GM12801 (cell line): ENCODE data around the gene MAML2.

Experiments
- TF ChIP-seq, protein P1 (sequence below): IDR thresholded peaks from one replicate; pipeline ENCODE4 v1.5.1; 2011; ENCODE audit warnings: control low read depth; ENCODE audit not compliant: insufficient read length; ENCODE audit errors: extremely low read depth

Gene MAML2

GRCh38 chr11:96273507-96273906, 69.5 kb downstream of the MAML2 start:
- TF ChIP-seq, protein P1, sequence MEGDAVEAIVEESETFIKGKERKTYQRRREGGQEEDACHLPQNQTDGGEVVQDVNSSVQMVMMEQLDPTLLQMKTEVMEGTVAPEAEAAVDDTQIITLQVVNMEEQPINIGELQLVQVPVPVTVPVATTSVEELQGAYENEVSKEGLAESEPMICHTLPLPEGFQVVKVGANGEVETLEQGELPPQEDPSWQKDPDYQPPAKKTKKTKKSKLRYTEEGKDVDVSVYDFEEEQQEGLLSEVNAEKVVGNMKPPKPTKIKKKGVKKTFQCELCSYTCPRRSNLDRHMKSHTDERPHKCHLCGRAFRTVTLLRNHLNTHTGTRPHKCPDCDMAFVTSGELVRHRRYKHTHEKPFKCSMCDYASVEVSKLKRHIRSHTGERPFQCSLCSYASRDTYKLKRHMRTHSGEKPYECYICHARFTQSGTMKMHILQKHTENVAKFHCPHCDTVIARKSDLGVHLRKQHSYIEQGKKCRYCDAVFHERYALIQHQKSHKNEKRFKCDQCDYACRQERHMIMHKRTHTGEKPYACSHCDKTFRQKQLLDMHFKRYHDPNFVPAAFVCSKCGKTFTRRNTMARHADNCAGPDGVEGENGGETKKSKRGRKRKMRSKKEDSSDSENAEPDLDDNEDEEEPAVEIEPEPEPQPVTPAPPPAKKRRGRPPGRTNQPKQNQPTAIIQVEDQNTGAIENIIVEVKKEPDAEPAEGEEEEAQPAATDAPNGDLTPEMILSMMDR, result no peak

GRCh38 chr11:96272529-96273222, 70.3 kb downstream of the MAML2 start:
- TF ChIP-seq, protein P1, result no peak

GRCh38 chr11:96271777-96272176, 71.2 kb downstream of the MAML2 start:
- TF ChIP-seq, protein P1, result no peak

DNA sequence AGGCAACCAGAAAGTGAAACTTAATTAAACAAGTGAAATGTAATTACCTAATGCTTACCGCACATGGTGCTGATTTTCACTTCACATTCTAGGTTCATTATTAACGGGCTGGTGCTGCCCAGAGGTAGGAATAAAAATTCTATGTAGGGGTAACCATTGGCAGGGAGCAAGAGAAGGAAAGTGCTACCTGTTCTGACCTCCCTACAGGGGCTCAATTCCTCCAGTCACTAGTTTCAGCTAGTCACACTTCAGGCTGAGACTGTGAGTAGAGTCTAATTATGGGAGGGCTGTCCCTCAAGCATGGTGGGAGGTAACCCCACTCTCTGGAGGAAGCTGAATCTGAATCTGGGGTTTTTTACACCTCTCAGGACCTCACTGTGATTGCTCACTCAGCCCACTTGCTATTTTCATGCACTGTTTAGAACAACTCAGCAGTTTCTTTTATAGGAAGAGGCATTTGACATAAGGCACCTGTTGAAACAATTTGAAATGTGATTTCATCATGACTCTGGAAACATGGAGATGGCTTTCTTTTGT, 75.4 kb downstream of the MAML2 start:
- TF ChIP-seq, protein P1, result no peak

DNA sequence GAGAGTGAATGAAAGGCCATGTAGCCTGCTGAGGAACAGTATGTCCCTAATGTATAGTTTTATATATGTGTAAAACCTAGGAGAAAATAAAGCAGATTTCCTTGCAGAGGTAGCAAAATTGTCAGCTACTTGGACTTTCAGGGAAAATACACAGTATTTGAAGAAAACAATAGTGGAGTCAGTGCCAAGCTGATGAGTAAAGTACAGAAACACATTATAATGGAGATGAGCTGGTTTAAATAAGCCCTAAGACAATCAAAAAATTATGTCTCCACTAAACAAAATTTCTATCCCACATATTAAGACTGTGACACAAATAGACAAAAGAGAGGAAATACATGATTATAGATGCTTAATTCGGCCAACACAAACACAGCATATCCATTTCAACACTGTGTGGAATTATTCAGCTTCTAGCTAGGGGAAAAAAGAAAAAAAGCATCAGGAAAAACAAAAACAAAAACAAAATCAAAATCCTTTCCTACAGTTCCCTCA, 75.9 kb downstream of the MAML2 start:
- TF ChIP-seq, protein P1, result no peak

- TF ChIP-seq, protein P1, result no peak
Observed at GRCh38 chr11:96265972-96266371, 77.0 kb downstream of the MAML2 start.

DNA sequence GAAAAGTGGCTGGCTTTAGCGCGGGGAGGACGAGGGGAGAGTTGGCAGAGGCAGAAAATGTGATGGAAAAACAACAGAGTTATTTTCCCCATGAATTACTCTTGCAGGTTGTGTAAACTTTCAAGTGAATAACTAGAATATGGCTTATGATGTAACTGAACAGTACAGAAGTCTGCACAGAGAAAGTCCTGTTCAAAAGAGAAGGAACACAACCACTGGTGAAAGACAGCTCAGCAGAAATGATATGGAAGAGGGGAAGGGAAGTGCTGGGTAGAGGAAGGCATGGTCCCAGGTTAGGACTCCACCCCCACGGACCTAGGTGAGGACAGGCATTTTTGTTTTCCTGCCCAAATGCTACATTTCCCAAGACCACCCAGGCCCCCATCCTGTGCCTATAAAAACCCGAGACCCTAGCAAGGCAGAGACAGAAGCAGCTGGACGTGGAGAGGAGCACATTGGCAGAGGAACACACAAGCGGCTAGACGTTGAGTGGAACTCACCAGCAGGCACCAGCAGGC, 77.7 kb downstream of the MAML2 start:
- TF ChIP-seq, protein P1, result no peak
